Calu3 (cell line): Measurements from ENCODE around the gene XCL1. TPM values are rescaled to one million over a fixed set of nuclear protein-coding genes. Genes with fewer than 3 reads are reported as not detected.
A peak's percentile ranks its signal among the peaks of the same experiment; 100 is the strongest.

ENCODE experiments used
- BruUV-seq: library from RNA; stranded (reverse); fragments of 400-500 nt; replicated peaks from 2 replicates; lab custom pipeline; 2021; lab: Mats Ljungman, UMichigan
- CTCF ChIA-PET: fragments of 300-600 bp; sonication (Branson Sonifier 250); formaldehyde crosslinking; loops from one replicate; lab custom pipeline; 2022; ENCODE audit warnings: antibody characterized with exemption; lab: Charles Lee
- DNase-seq: peaks from one replicate; pipeline ENCODE4 v3.0.0; 2022
- H3K27ac Mint-ChIP-seq: one replicate; pipeline ENCODE4 v1.8.0; 2022; ENCODE audit warnings: mixed read lengths; ENCODE audit not compliant: unreplicated experiment
- H3K27me3 Mint-ChIP-seq: one replicate; pipeline ENCODE4 v1.8.0; 2022; ENCODE audit warnings: mixed read lengths; ENCODE audit not compliant: unreplicated experiment
- H3K36me3 Mint-ChIP-seq: one replicate; pipeline ENCODE4 v1.8.0; 2022; ENCODE audit warnings: mild to moderate bottlenecking, moderate library complexity, mixed read lengths; ENCODE audit not compliant: insufficient read depth, unreplicated experiment
- H3K4me1 Mint-ChIP-seq: one replicate; pipeline ENCODE4 v1.8.0; 2022; ENCODE audit warnings: mild to moderate bottlenecking, low read depth, mixed read lengths; ENCODE audit not compliant: unreplicated experiment
- H3K4me3 Mint-ChIP-seq: one replicate; pipeline ENCODE4 v1.8.0; 2022; ENCODE audit warnings: mild to moderate bottlenecking, low read depth, moderate library complexity, mixed read lengths; ENCODE audit not compliant: unreplicated experiment
- H3K9me3 Mint-ChIP-seq: one replicate; pipeline ENCODE4 v1.8.0; 2022; ENCODE audit warnings: low read depth, mixed read lengths; ENCODE audit not compliant: unreplicated experiment
- intact Hi-C: fragments of 100-400 bp; cut with micrococcal nuclease; formaldehyde crosslinking; loops from one replicate; pipeline ENCODE4 v1.10.0; 2022; ENCODE audit not compliant: unreplicated experiment
- total RNA-seq: library from RNA; stranded (reverse); gene quantifications from 2 replicates; pipeline ENCODE4 v1.2.3, GENCODE V29; 2022
- TF ChIP-seq, protein P1 (sequence below): fragments of 200-600 bp; IDR thresholded peaks from one replicate; pipeline ENCODE4 v1.8.0; 2022; ENCODE audit warnings: antibody characterized with exemption; ENCODE audit not compliant: unreplicated experiment

XCL1 gene
- total RNA-seq, 1 experiment from 2014 or later = not detected

DNA sequence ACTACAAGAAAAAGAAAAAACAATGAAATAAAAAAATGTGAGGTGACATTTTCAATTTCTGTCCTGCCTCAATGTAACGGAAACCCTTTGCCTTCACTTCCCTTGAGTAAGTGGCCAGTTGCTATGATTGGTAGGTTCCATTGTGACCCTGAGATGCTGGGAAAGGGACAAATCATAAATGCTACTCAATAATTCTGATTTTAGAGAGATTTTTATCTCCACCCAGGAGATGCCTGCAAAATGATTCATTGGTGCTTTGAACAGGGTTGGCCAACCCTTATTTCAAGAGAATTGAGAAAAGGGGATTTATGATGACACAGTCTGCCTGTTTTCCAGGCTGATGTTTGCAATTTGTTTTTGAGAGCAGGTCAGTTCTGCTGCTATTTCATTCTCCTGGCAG, 22.5 kb downstream of the XCL1 start:
- BruUV-seq = no TSS peak
- CTCF ChIA-PET = interaction anchor here (0.6 kb wide), 1 partner anchor 1206 kb away, joined by 3 read pairs; no protein-coding TSS in a partner anchor
- no peak overlapping the region for H3K27ac Mint-ChIP-seq

DNA sequence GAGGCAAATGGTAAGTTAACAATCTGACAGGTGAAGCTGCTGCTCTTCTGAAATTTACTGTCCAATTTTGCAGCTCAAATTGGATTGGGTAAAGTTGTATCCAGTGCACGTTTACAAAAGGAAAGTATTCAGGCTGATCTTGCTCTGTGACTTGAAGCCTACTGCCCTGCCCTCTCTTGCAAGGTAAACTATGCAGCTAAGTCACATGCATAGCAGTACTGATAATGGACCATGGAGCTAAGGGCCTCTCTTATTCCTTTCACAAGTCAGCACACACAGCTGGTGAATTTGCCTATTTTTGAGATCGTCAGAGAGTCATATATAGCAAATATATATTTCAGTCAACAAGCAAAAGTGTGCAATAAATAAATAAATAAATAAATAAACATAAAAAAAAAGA, 23.2 kb downstream of the XCL1 start:
- Mint-ChIP-seq H3K4me1 (peaks cover 14% of the 10 kb centered on the region), H3K9me3 (no peaks in the 10 kb centered on the region), H3K36me3 (no peaks in the 10 kb centered on the region), H3K27ac (no peak overlapping the region), H3K27me3 (no peaks in the 10 kb centered on the region), H3K4me3 (no peak overlapping the region)
- DNase-seq = no peak
- intact Hi-C loops = loop anchor here (5.0 to 10.0 kb wide), 6 partner anchors 305 to 948 kb away; partner anchors contain the start of gene ATP1B1
- TF ChIP-seq, protein P1, sequence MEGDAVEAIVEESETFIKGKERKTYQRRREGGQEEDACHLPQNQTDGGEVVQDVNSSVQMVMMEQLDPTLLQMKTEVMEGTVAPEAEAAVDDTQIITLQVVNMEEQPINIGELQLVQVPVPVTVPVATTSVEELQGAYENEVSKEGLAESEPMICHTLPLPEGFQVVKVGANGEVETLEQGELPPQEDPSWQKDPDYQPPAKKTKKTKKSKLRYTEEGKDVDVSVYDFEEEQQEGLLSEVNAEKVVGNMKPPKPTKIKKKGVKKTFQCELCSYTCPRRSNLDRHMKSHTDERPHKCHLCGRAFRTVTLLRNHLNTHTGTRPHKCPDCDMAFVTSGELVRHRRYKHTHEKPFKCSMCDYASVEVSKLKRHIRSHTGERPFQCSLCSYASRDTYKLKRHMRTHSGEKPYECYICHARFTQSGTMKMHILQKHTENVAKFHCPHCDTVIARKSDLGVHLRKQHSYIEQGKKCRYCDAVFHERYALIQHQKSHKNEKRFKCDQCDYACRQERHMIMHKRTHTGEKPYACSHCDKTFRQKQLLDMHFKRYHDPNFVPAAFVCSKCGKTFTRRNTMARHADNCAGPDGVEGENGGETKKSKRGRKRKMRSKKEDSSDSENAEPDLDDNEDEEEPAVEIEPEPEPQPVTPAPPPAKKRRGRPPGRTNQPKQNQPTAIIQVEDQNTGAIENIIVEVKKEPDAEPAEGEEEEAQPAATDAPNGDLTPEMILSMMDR = no peak
- CTCF ChIA-PET = interaction anchor here (0.6 to 1.5 kb wide), 3 partner anchors 160 to 1207 kb away, joined by 3 to 9 read pairs (median 6); no protein-coding TSS in a partner anchor
- no TSS peak for BruUV-seq

More for the DNA sequence above, 22.5 kb downstream of the XCL1 start:
- Mint-ChIP-seq H3K36me3 (no peaks in the 10 kb centered on the region), H3K9me3 (no peaks in the 10 kb centered on the region), H3K27me3 (no peaks in the 10 kb centered on the region), H3K4me3 (no peak overlapping the region), H3K4me1 (peaks cover 7% of the 10 kb centered on the region)
- intact Hi-C loops = no loop called here
- no peak for DNase-seq
- TF ChIP-seq, protein P1 = no peak

DNA sequence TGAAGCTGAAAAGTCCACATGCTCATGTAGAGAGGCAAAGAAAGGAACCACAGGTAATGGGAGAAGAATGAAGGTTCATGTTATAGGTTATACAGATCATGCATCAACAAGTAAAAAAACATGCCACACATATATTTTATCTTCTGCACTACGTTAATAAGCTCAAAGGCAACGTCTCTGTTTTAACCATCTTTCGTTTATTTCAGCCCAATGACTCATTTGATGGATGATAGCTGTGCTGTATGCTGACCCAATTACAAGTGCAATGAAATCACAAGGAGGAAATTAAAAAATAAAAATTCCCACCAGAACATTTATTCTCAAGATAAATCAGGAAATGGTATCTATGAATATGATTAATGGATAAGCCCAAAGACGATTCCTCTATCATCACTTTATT, 24.6 kb downstream of the XCL1 start:
- Mint-ChIP-seq H3K27ac (no peak overlapping the region), H3K27me3 (no peaks in the 10 kb centered on the region), H3K9me3 (no peaks in the 10 kb centered on the region), H3K36me3 (no peaks in the 10 kb centered on the region), H3K4me1 (peaks cover 24% of the 10 kb centered on the region), H3K4me3 (no peak overlapping the region)
- TF ChIP-seq, protein P1 = no peak
- intact Hi-C loops = loop anchor here (5.0 to 10.0 kb wide), 6 partner anchors 304 to 946 kb away; partner anchors contain the start of gene ATP1B1
- CTCF ChIA-PET = interaction anchor here (0.8 to 1.5 kb wide), 2 partner anchors 161 to 508 kb away, joined by 3 to 9 read pairs; no protein-coding TSS in a partner anchor
- DNase-seq = no peak
- no TSS peak for BruUV-seq

DNA sequence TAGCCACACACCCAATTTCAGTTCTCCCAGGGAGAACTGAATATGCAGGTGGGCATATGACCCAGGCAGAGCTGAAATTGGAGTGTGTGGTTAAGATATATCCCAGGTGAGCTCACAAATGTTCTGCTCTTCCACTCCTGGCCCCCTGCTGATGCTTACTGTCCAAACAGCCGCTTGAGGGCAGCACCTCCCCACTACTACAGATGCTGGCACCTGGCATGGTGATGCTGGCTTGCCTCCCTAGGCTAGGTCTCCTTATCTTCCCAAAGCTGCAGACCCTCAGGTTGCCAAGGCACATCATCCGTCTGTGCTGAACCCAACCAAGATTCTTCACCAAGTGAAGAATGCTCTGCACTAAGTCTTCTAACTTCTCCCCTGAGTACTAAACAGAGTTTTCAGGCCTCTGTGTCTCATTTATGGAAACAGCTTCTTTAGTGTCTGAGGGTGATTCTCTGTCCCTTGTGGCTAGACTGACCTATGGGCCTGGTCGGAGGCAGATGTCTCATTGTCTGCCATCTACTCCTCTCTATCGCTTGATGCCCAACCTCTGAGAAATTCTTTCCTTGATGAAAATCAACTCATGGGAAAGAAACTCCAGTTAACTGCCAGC, 27.2 kb downstream of the XCL1 start:
- no peak overlapping the region for H3K27ac Mint-ChIP-seq
- no TSS peak for BruUV-seq

More for the DNA sequence above, 27.2 kb downstream of the XCL1 start:
- no peaks in the 10 kb centered on the region for H3K27me3 Mint-ChIP-seq
- no peak overlapping the region for H3K4me3 Mint-ChIP-seq
- intact Hi-C loops = loop anchor here (1.0 to 10.0 kb wide), 7 partner anchors 301 to 944 kb away; partner anchors contain the start of gene ATP1B1
- H3K9me3 Mint-ChIP-seq = no peaks in the 10 kb centered on the region
- TF ChIP-seq, protein P1 = peak; percentile 83
- peak; percentile 87 for DNase-seq
- H3K4me1 Mint-ChIP-seq = peaks cover 24% of the 10 kb centered on the region
- H3K36me3 Mint-ChIP-seq = no peaks in the 10 kb centered on the region
- CTCF ChIA-PET = interaction anchor here (0.6 to 1.9 kb wide), 36 partner anchors 12 to 1194 kb away, joined by 3 to 51 read pairs (median 4); partner anchors contain the start of genes BLZF1 and NME7
